T-cell (primary cell): ENCODE data around the gene HEBP2. TPM values are rescaled to one million over a fixed set of nuclear protein-coding genes. Genes with fewer than 3 reads are reported as not detected.

Experiments used
- ATAC-seq, 4 experiments: fragments of 200-7000 bp in 3 of 4; fragments of 150-1000 bp in 1 of 4; cut with Tn5 transposase; replicated peaks in 1 of 4; 1 replicate in 3 of 4; 2 replicates in 1 of 4; pipeline ENCODE4 v1.10.0; 2021; ENCODE audit warnings: moderate library complexity in 3 of 4, mild to moderate bottlenecking in 2 of 4, moderate number of reproducible peaks in 1 of 4
- CTCF ChIA-PET, 2 donors: fragments of 300-600 bp; sonication (Branson Sonifier 250); formaldehyde crosslinking; loops; one replicate each; lab custom pipeline; 2022; ENCODE audit warnings: antibody characterized with exemption in 2 of 2; lab: Charles Lee
- POLR2A ChIA-PET, 2 donors: fragments of 300-600 bp; sonication (Branson Sonifier 250); formaldehyde crosslinking; loops; one replicate each; lab custom pipeline; 2022; ENCODE audit warnings: antibody characterized with exemption in 2 of 2; lab: Charles Lee
- DNase-seq, 35 experiments: peaks; one replicate each; pipeline versions ENCODE4 v3.0.0 to v3.0.0-alpha.2; 2013 to 2023
- H3K27ac ChIP-seq: one replicate; pipeline ENCODE4 v1.5.1; 2013; ENCODE audit warnings: low read length
- H3K27me3 ChIP-seq, 2 experiments: replicated peaks in 1 of 2; 1 replicate in 1 of 2; 2 replicates in 1 of 2; pipeline versions ENCODE4 v1.6.1 to v1.7.0; 2013; ENCODE audit warnings: low read length in 1 of 2, mixed read lengths in 1 of 2; ENCODE audit not compliant: control insufficient read depth in 2 of 2, insufficient read depth in 2 of 2; ENCODE audit errors: extremely low read depth in 1 of 2
- H3K36me3 ChIP-seq, 2 donors: 1 replicate in 1 of 2; 2 replicates in 1 of 2; pipeline versions ENCODE4 v1.6.1 to v1.7.0; 2013; ENCODE audit warnings: low read length in 1 of 2; ENCODE audit not compliant: control insufficient read depth in 2 of 2, insufficient read depth in 1 of 2; ENCODE audit errors: extremely low read depth in 1 of 2
- H3K4me1 ChIP-seq, 2 experiments: 1 replicate in 1 of 2; 2 replicates in 1 of 2; pipeline versions ENCODE4 v1.6.1 to v1.7.0; 2013; ENCODE audit warnings: low read length in 2 of 2, mixed read lengths in 1 of 2; ENCODE audit not compliant: insufficient read depth in 2 of 2, control insufficient read depth in 1 of 2; ENCODE audit errors: extremely low read depth in 1 of 2
- H3K4me3 ChIP-seq, 2 donors: 1 replicate in 1 of 2; 2 replicates in 1 of 2; pipeline versions ENCODE4 v1.5.1 to v1.7.0; 2013; ENCODE audit warnings: mild to moderate bottlenecking in 2 of 2, low read length in 1 of 2, moderate library complexity in 1 of 2; ENCODE audit not compliant: control insufficient read depth in 1 of 2; ENCODE audit errors: extremely low read depth in 1 of 2
- H3K9me3 ChIP-seq: 2 replicates; pipeline ENCODE4 v1.7.0; 2013
- H3K27ac Mint-ChIP-seq, 2 donors: one replicate each; pipeline ENCODE4 v1.8.0; 2020 to 2021; ENCODE audit warnings: mild to moderate bottlenecking in 2 of 2, mixed read lengths in 2 of 2
- H3K27me3 Mint-ChIP-seq, 2 donors: one replicate each; pipeline ENCODE4 v1.8.0; 2021 to 2022; ENCODE audit warnings: mixed read lengths in 2 of 2
- H3K36me3 Mint-ChIP-seq: one replicate; pipeline ENCODE4 v1.8.0; 2021; ENCODE audit warnings: mixed read lengths
- H3K4me1 Mint-ChIP-seq, 3 donors: one replicate each; pipeline ENCODE4 v1.8.0; 2020 to 2022; ENCODE audit warnings: mixed read lengths in 3 of 3, mild to moderate bottlenecking in 1 of 3
- H3K4me3 Mint-ChIP-seq, 3 donors: one replicate each; pipeline ENCODE4 v1.8.0; 2020 to 2022; ENCODE audit warnings: mild to moderate bottlenecking in 3 of 3, mixed read lengths in 3 of 3, moderate library complexity in 3 of 3
- H3K9me3 Mint-ChIP-seq, 3 donors: one replicate each; pipeline ENCODE4 v1.8.0; 2020 to 2022; ENCODE audit warnings: mixed read lengths in 3 of 3
- WGBS: methylation state at CpG from one replicate; pipeline ENCODE4 v1.1.5; 2013; ENCODE audit warnings: missing lambda C conversion rate; ENCODE audit not compliant: insufficient coverage; 5-methylcytosine and 5-hydroxymethylcytosine counted together
- total RNA-seq, 35 experiments: library from RNA in 6 of 35; stranded (reverse) in 6 of 35; fragments of 120-200 nt in 1 of 35; gene quantifications; one replicate each; pipeline versions ENCODE4 v1.2.1 to v1.2.4 and lab custom pipeline; 2013 to 2026

Gene HEBP2
- total RNA-seq, 5 donors from 2014 or later (not counting 1 experiment from before 2014, with no cell fraction given): 18.8 to 54.0 (median 45.7) TPM

DNA sequence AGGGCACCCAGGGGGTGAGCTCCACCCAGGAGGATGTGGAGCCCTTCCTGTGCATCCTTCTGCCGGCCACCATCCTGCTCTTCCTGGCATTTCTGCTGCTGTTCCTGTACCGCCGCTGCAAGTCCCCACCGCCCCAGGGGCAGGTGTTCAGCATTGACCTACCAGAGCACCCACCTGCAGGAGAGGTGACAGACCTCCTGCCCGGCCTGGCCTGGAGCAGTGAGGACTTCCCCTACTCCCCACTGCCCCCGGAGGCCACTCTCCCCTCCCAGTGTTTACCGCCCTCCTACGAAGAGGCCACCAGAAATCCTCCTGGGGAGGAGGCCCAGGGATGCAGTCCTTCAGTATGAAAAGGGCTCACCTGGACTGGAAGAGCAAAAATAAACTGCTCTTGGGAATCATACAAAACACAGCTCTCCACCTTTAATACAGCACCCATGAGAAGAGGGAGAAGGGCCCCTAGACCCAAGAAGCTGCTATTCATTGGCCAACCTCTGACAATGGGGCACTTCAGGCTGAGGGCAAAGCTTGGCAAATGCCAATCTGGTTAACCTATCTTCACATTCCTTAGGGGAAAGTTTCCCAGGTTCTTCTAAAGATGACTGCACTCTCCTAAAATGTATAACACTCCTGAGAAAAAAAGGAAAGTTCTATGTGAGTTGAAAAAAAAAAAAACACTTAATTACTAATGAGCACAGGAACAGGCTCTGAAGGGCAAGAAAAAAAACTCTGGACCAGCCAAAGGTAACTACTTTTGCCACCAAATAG is 21.3 kb upstream of the HEBP2 start:
- Histone ChIP-seq H3K27me3 (peaks cover 0 to 19% of the 10 kb centered on the region in 2 experiments), H3K27ac (no peak overlapping the region), H3K9me3 (no peaks in the 10 kb centered on the region), H3K4me3 (no peak overlapping the region), H3K36me3 (no peaks in the 10 kb centered on the region), H3K4me1 (no peaks in the 10 kb centered on the region)
- Mint-ChIP-seq H3K36me3 (no peaks in the 10 kb centered on the region), H3K4me3 (no peak overlapping the region), H3K9me3 (no peaks in the 10 kb centered on the region), H3K27ac (no peak overlapping the region), H3K27me3 (peaks cover 0 to 6% of the 10 kb centered on the region in 2 donors), H3K4me1 (no peaks in the 10 kb centered on the region)
- DNase-seq (no peak), ATAC-seq (no peak)
- ChIA-PET POLR2A (no interaction called here), CTCF (no interaction called here)
- 92% methylated on average over 4 of the region's 8 CpGs for WGBS

- Histone ChIP-seq H3K27ac (no peak overlapping the region), H3K36me3 (no peaks in the 10 kb centered on the region), H3K9me3 (no peaks in the 10 kb centered on the region), H3K4me3 (no peak overlapping the region), H3K4me1 (no peaks in the 10 kb centered on the region), H3K27me3 (peaks cover 0 to 16% of the 10 kb centered on the region in 2 experiments)
- Mint-ChIP-seq H3K4me3 (no peak overlapping the region), H3K27ac (no peak overlapping the region), H3K9me3 (no peaks in the 10 kb centered on the region), H3K4me1 (no peaks in the 10 kb centered on the region), H3K27me3 (peaks cover 6 to 11% of the 10 kb centered on the region in 2 donors), H3K36me3 (no peaks in the 10 kb centered on the region)
- ChIA-PET CTCF (no interaction called here), POLR2A (no interaction called here)
- 65% methylated on average over 2 of the region's 3 CpGs for WGBS
- no peak for DNase-seq
- ATAC-seq: no peak
Observed at GRCh38 chr6:138383776-138384175, 20.2 kb upstream of the HEBP2 start.

DNA sequence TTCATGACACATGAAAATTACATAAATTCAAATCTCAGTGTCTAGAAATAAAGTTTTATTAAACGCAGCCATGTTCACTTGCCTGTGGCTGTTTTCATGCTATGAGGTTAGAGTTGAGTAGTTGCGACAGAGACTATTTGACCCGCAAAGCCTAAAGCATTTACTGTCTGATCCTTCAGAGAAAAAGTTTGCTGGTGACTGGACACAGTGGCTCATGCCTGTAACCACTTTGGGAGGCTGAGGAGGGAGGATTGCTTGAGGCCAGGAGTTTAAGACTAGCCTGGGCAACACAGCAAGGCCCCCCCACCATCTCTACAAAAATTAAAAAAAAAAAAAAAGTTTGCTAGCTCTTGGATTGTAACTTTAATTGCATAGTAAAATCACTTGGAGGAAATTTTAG is 17.1 kb upstream of the HEBP2 start:
- Mint-ChIP-seq H3K27me3 (peaks cover 16 to 18% of the 10 kb centered on the region in 2 donors), H3K4me1 (no peaks in the 10 kb centered on the region), H3K36me3 (no peaks in the 10 kb centered on the region), H3K4me3 (no peak overlapping the region), H3K27ac (no peak overlapping the region), H3K9me3 (no peaks in the 10 kb centered on the region)
- WGBS: 100% methylated on average over 2 of the region's 3 CpGs
- Histone ChIP-seq H3K27me3 (peaks cover 0 to 12% of the 10 kb centered on the region in 2 experiments), H3K36me3 (no peaks in the 10 kb centered on the region), H3K27ac (no peak overlapping the region), H3K9me3 (no peaks in the 10 kb centered on the region), H3K4me1 (no peaks in the 10 kb centered on the region), H3K4me3 (no peak overlapping the region)
- DNase-seq: no peak
- ATAC-seq: no peak
- ChIA-PET POLR2A (interaction anchor here in 1 of 2 donors (0.6 kb wide), 1 partner anchor 19 kb away, joined by 3 read pairs; no protein-coding TSS in a partner anchor), CTCF (no interaction called here)

DNA sequence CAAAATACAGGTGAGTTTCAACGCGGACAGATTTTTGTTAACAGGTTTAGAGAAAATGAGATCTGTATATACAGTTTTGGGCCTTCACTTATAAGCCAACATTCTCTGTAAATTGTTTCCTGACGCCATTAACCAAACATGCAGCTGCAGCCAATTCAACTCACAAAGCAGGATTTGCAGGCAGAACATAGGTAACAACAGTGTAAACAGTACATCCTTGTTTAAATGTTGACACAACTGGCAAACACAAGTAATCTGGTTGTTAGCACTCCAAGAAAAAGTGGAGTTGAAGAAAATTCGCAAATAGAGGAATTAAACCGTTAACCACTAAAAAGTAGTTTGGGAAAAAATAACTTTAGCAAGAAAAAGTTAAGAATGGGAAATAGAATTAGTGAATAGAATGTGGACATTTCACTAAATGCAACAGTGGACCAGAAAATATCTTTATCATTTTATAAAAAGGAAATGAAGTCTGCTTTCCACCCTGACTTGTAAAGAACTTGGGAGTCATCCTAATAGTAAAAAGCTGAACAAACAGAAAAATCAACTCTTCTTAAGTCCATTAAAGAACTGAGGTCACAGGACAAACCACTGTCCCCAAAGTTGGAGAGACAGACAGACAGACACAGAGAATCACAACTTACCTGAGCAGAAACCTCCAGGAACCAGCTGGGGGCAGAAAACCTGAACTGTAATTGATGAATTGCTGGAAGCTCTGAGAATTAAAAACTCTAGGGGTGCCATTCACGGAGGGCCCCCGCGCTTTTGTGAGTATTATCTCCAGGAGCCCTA is 16.2 kb upstream of the HEBP2 start:
- no peaks in the 10 kb centered on the region for H3K9me3 Mint-ChIP-seq
- no peak overlapping the region for H3K27ac ChIP-seq
- H3K36me3 Mint-ChIP-seq: no peaks in the 10 kb centered on the region
- H3K36me3 ChIP-seq: no peaks in the 10 kb centered on the region
- H3K4me1 ChIP-seq: no peaks in the 10 kb centered on the region
- peaks cover 0 to 7% of the 10 kb centered on the region in 2 experiments for H3K27me3 ChIP-seq
- no peak overlapping the region for H3K27ac Mint-ChIP-seq
- H3K4me3 ChIP-seq: no peak overlapping the region
- ChIA-PET POLR2A (interaction anchor here in 1 of 2 donors (0.6 kb wide), 1 partner anchor 18 kb away, joined by 3 read pairs; no protein-coding TSS in a partner anchor), CTCF (interaction anchor here in 1 of 2 donors (0.6 kb wide), 1 partner anchor 14 kb away, joined by 3 read pairs; no protein-coding TSS in a partner anchor)
- no peak overlapping the region for H3K4me3 Mint-ChIP-seq
- peaks cover 16% of the 10 kb centered on the region in 2 donors for H3K27me3 Mint-ChIP-seq
- WGBS: no CpG with 5 or more reads among the region's 8 CpGs
- no peaks in the 10 kb centered on the region for H3K9me3 ChIP-seq
- no peak for DNase-seq
- ATAC-seq: no peak
- H3K4me1 Mint-ChIP-seq: no peaks in the 10 kb centered on the region

DNA sequence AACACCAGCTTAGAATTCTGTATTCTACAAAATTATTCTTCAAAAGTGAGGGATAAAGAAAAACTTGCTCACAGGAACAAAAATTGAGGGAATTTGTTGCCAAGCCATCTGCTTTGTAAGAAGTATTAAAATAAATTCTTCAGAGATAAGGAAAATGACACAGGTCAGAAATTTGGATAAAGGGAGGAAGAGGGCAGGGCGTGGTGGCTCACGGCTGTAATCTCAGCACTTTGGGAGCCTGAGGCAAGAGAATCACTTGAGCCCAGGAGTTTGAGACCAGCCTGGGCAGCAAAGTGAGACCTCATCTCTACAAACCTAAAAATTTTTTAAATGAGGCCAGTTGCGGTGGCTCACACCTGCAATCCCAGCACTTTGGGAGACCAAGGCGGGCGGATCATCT is 14.5 kb upstream of the HEBP2 start:
- no peaks in the 10 kb centered on the region for H3K4me1 ChIP-seq
- no peaks in the 10 kb centered on the region for H3K9me3 Mint-ChIP-seq
- ATAC-seq (no peak), DNase-seq (no peak)
- ChIA-PET POLR2A (no interaction called here), CTCF (no interaction called here)
- 100% methylated on average over 3 of the region's 5 CpGs for WGBS
- no peaks in the 10 kb centered on the region for H3K9me3 ChIP-seq
- no peak overlapping the region for H3K4me3 ChIP-seq
- H3K36me3 Mint-ChIP-seq: no peaks in the 10 kb centered on the region
- H3K36me3 ChIP-seq: no peaks in the 10 kb centered on the region
- H3K27me3 ChIP-seq: peaks cover 0 to 3% of the 10 kb centered on the region in 2 experiments
- no peak overlapping the region for H3K27ac ChIP-seq
- H3K27ac Mint-ChIP-seq: no peak overlapping the region
- peaks cover 11 to 16% of the 10 kb centered on the region in 2 donors for H3K27me3 Mint-ChIP-seq
- no peak overlapping the region for H3K4me3 Mint-ChIP-seq
- H3K4me1 Mint-ChIP-seq: no peaks in the 10 kb centered on the region
